ENCODE data around the gene TGFB2.

DNA sequence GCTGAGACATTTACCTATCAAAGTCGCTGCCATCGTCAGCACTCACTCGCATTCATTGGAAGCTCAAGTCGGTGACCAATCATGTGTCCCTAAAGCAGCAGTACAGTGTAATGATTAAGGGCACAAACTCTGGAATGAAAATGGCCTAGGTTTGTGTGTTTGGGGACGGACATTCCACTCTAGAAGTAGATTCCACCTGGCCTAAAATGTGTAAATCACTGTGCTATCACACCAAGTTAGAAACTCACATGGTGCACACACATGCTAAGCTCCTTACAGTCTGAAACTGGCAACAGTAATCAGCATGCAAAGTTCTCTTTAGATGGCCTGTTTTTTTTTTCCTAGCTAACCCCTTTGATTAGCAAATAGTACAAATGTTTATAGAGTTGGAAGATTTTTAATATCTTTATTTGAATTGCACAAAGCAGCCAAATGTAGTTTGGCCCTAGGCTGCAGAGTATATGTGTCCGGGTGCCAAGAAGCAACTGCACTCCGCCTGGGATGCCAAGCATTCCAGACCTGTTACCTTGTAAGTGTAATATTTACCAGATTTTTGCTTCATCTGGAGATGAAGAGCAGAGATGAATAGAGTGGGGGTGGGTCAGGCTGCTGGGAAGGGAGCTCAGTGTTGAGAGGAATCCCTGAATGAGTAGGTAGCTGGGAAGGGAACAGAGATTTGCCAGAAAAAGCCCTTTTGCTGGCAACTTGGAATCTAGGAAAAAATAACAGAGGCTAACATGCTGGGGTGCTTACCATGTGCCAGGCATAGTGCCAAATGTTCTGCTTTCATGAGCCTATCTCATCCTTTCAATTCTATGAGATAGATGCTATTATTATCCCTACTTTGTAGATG lies 35.2 kb downstream of the TGFB2 start:
- TF ChIP-seq, protein P1, sequence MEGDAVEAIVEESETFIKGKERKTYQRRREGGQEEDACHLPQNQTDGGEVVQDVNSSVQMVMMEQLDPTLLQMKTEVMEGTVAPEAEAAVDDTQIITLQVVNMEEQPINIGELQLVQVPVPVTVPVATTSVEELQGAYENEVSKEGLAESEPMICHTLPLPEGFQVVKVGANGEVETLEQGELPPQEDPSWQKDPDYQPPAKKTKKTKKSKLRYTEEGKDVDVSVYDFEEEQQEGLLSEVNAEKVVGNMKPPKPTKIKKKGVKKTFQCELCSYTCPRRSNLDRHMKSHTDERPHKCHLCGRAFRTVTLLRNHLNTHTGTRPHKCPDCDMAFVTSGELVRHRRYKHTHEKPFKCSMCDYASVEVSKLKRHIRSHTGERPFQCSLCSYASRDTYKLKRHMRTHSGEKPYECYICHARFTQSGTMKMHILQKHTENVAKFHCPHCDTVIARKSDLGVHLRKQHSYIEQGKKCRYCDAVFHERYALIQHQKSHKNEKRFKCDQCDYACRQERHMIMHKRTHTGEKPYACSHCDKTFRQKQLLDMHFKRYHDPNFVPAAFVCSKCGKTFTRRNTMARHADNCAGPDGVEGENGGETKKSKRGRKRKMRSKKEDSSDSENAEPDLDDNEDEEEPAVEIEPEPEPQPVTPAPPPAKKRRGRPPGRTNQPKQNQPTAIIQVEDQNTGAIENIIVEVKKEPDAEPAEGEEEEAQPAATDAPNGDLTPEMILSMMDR (IDR thresholded peaks at IDR 0.05; ENCODE audit: low read depth, low read length, missing input control), result no peak
- TF ChIP-seq RAD21 (IDR thresholded peaks at IDR 0.05) (no peak), TAF1 (conservative IDR thresholded peaks at IDR 0.05) (no peak), JUND (IDR thresholded peaks at IDR 0.05) (no peak)
- TF ChIP-seq, protein P2, sequence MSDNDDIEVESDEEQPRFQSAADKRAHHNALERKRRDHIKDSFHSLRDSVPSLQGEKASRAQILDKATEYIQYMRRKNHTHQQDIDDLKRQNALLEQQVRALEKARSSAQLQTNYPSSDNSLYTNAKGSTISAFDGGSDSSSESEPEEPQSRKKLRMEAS (IDR thresholded peaks at IDR 0.05), result no peak
- TF ChIP-seq, protein P3, sequence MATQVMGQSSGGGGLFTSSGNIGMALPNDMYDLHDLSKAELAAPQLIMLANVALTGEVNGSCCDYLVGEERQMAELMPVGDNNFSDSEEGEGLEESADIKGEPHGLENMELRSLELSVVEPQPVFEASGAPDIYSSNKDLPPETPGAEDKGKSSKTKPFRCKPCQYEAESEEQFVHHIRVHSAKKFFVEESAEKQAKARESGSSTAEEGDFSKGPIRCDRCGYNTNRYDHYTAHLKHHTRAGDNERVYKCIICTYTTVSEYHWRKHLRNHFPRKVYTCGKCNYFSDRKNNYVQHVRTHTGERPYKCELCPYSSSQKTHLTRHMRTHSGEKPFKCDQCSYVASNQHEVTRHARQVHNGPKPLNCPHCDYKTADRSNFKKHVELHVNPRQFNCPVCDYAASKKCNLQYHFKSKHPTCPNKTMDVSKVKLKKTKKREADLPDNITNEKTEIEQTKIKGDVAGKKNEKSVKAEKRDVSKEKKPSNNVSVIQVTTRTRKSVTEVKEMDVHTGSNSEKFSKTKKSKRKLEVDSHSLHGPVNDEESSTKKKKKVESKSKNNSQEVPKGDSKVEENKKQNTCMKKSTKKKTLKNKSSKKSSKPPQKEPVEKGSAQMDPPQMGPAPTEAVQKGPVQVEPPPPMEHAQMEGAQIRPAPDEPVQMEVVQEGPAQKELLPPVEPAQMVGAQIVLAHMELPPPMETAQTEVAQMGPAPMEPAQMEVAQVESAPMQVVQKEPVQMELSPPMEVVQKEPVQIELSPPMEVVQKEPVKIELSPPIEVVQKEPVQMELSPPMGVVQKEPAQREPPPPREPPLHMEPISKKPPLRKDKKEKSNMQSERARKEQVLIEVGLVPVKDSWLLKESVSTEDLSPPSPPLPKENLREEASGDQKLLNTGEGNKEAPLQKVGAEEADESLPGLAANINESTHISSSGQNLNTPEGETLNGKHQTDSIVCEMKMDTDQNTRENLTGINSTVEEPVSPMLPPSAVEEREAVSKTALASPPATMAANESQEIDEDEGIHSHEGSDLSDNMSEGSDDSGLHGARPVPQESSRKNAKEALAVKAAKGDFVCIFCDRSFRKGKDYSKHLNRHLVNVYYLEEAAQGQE (IDR thresholded peaks at IDR 0.05), result no peak

Measured in liver (tissue), 3 donors.